Tibial artery (tissue), 4 donors: ENCODE data around the gene ARHGAP11A.
A peak's percentile ranks its signal among the peaks of the same experiment; 100 is the strongest.

Experiments
- DNase-seq, 2 donors: peaks; one replicate each; pipeline ENCODE4 v3.0.0-alpha.2; 2019
- H3K27ac ChIP-seq, 2 donors: fragments of 200-600 bp; sonication (generic) in 1 of 2; 1 replicate in 1 of 2; 2 replicates in 1 of 2; pipeline ENCODE4 v1.5.1; 2018 to 2019; ENCODE audit warnings: mild to moderate bottlenecking in 1 of 2
- H3K27me3 ChIP-seq, 2 donors: fragments of 200-600 bp; sonication (generic) in 1 of 2; one replicate each; pipeline versions ENCODE4 v1.5.1 to v1.6.0; 2016 to 2019
- H3K36me3 ChIP-seq, 3 donors: fragments of 200-600 bp; sonication (generic) in 2 of 3; one replicate each; pipeline ENCODE4 v1.5.1; 2016 to 2019; ENCODE audit warnings: mild to moderate bottlenecking in 2 of 3
- H3K4me1 ChIP-seq, 4 donors: fragments of 200-600 bp; sonication (generic) in 2 of 4; 1 replicate in 3 of 4; 2 replicates in 1 of 4; pipeline ENCODE4 v1.5.1; 2016 to 2019
- H3K4me3 ChIP-seq, 2 donors: fragments of 200-600 bp; sonication (generic) in 1 of 2; 1 replicate in 1 of 2; 2 replicates in 1 of 2; pipeline ENCODE4 v1.5.1; 2018 to 2019; ENCODE audit warnings: mild to moderate bottlenecking in 2 of 2
- H3K9me3 ChIP-seq, 3 donors: fragments of 200-600 bp; sonication (generic) in 1 of 3; one replicate each; pipeline ENCODE4 v1.5.1; 2016 to 2019
- intact Hi-C: fragments of 100-400 bp; cut with DNase I; formaldehyde crosslinking; loops from one replicate; pipeline ENCODE4 v1.15.0; 2023; ENCODE audit warnings: low total_unique reads
- TF ChIP-seq, protein P1 (sequence below), 2 experiments: fragments of 200-600 bp in 1 of 2; fragments of 450-650 bp in 1 of 2; IDR thresholded peaks; one replicate each; pipeline ENCODE4 v1.5.1; 2017 to 2019; ENCODE audit warnings: antibody characterized with exemption in 2 of 2, mild to moderate bottlenecking in 1 of 2, moderate library complexity in 1 of 2

The ARHGAP11A gene

DNA sequence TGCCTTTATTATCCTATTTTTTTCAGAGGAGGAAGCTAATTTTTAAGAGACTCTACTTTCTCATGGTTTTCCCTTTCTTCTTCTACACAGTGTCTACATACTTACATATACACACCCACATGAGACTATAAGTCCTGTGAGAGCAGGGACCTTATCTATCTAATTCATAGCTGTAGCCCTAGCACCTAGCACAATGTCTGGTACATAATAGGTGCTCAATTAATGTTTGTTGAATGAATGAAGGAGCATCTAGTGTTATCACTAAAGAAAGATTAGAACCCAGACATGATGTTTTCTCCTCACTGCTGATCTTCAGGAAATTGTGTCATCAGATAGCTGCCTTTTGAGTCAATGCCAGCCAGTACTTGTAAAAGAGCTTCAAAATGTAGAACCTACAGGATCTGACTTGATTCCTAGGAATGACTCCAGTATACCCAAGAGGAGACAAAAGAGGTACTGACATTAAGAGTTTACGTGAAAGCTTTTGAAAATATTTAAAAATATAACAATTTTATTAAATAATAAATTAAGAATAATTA, 28.7 kb downstream of the ARHGAP11A start:
- TF ChIP-seq, protein P1, sequence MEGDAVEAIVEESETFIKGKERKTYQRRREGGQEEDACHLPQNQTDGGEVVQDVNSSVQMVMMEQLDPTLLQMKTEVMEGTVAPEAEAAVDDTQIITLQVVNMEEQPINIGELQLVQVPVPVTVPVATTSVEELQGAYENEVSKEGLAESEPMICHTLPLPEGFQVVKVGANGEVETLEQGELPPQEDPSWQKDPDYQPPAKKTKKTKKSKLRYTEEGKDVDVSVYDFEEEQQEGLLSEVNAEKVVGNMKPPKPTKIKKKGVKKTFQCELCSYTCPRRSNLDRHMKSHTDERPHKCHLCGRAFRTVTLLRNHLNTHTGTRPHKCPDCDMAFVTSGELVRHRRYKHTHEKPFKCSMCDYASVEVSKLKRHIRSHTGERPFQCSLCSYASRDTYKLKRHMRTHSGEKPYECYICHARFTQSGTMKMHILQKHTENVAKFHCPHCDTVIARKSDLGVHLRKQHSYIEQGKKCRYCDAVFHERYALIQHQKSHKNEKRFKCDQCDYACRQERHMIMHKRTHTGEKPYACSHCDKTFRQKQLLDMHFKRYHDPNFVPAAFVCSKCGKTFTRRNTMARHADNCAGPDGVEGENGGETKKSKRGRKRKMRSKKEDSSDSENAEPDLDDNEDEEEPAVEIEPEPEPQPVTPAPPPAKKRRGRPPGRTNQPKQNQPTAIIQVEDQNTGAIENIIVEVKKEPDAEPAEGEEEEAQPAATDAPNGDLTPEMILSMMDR (IDR thresholded peaks at IDR 0.05) = no peak
- intact Hi-C loops = no loop called here

DNA sequence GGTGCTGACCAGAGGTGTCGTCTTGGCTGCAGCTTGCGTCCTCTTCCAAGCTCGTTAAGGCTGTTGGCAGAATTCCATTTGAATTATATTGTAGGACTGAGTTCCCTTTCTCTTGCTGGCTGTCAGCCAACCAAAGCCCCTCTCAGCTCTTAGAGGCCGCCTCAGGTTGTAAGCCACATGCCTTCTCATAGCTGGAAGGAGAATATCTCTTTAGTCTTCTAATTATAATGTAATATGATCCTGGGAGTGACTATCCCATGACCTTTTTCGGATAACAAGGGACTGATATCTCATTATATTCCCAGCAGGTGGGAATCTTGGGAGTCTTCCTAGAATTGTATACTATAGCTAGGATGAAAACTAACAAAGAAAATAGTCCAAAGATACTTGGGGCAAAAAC, 31.0 kb downstream of the ARHGAP11A start:
- intact Hi-C loops = no loop called here
- TF ChIP-seq, protein P1 (IDR thresholded peaks at IDR 0.05) = no peak
- DNase-seq = no peak
- Histone ChIP-seq H3K27ac (no peak overlapping the region), H3K4me3 (no peak overlapping the region), H3K27me3 (peaks cover 0 to 7% of the 10 kb centered on the region in 2 donors), H3K9me3 (no peaks in the 10 kb centered on the region), H3K4me1 (peaks cover 0 to 4% (median 2%) of the 10 kb centered on the region in 4 donors), H3K36me3 (no peaks in the 10 kb centered on the region)

More for the DNA sequence above, 28.7 kb downstream of the ARHGAP11A start:
- Histone ChIP-seq H3K36me3 (no peaks in the 10 kb centered on the region), H3K9me3 (no peaks in the 10 kb centered on the region), H3K27ac (no peak overlapping the region), H3K27me3 (peaks cover 0 to 7% of the 10 kb centered on the region in 2 donors), H3K4me1 (peaks cover 0 to 4% (median 2%) of the 10 kb centered on the region in 4 donors), H3K4me3 (no peak overlapping the region)
- DNase-seq = no peak

DNA sequence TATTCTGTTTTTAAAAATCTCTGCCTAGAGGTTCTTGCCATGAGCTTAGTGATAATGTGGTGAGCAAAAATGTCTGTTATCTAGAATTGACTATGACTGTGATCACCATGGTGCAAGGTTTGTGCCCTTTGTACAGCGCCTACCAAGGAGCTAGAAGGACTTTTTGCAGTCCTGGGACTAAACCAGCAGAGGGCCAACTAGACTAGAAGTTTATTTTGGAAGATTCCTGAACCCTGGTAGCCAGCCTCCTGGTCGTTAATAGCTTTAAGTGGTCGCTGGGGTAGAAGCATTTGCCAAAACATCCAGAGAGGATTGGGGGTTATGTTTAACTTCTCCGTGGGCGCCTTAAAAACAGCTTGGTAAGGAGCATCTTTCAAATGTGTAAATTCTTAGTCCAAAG, 34.0 kb downstream of the ARHGAP11A start:
- TF ChIP-seq, protein P1 (IDR thresholded peaks at IDR 0.05) = no peak
- H3K27me3 ChIP-seq = no peaks in the 10 kb centered on the region
- DNase-seq = no peak
- intact Hi-C loops = no loop called here
- no peaks in the 10 kb centered on the region for H3K36me3 ChIP-seq
- no peaks in the 10 kb centered on the region for H3K9me3 ChIP-seq
- H3K4me1 ChIP-seq = no peaks in the 10 kb centered on the region
- no peak overlapping the region for H3K4me3 ChIP-seq
- no peak overlapping the region for H3K27ac ChIP-seq

DNA sequence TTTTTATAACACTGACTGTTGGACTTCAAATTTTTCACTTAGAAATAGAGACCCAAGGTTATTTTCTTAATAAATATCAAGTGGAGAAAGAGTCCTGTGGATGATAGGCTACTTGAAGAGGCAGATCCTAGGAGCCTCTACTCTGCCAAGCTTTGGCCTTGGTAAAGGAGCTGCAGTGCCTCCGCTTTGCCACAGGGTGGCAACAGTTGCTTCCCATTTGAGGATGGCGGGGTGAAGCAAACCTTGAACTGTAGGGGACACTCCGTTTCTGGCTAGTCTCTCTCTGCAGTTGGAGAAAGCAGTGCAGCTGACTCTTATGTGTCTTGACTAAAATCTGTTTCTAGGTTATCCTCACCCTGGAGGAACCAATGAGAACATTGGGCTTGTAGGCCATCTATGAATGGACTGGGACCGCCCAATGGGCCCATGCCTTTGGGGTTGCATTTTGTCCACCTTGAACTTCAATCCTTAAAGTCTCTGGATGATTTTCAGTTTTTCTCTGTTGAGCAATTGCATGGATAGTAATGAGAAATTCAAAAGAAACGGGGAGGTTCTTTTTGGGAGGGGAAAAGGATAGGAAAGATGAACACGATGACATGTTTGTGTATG, 36.0 kb downstream of the ARHGAP11A start:
- H3K36me3 ChIP-seq = no peaks in the 10 kb centered on the region
- no peaks in the 10 kb centered on the region for H3K27me3 ChIP-seq
- no peak overlapping the region for H3K4me3 ChIP-seq
- intact Hi-C loops = no loop called here
- DNase-seq = no peak
- no peaks in the 10 kb centered on the region for H3K9me3 ChIP-seq
- no peaks in the 10 kb centered on the region for H3K4me1 ChIP-seq
- no peak overlapping the region for H3K27ac ChIP-seq
- TF ChIP-seq, protein P1 (IDR thresholded peaks at IDR 0.05) = peak; percentile 63 to 75

GRCh38 chr15:32652178-32652577, 36.9 kb downstream of the ARHGAP11A start:
- Histone ChIP-seq H3K27ac (no peak overlapping the region), H3K4me1 (peaks cover 0 to under 1% (median 0%) of the 10 kb centered on the region in 4 donors), H3K36me3 (no peaks in the 10 kb centered on the region), H3K9me3 (no peaks in the 10 kb centered on the region), H3K4me3 (no peak overlapping the region), H3K27me3 (no peaks in the 10 kb centered on the region)
- intact Hi-C loops = no loop called here
- no peak for DNase-seq
- TF ChIP-seq, protein P1 (IDR thresholded peaks at IDR 0.05) = no peak
